Stimulated activated CD4-positive, alpha-beta T cell treated with anti-CD3 and anti-CD28 coated beads, TNF-alpha, amount 100 ng/mL, for 1 hour (primary cell): ENCODE results near the gene LRRC45.

Experiments used
- DNase-seq, 3 donors: peaks; one replicate each; pipeline ENCODE4 v3.0.0-alpha.2; 2020; ENCODE audit warnings: low read depth in 3 of 3, low spot score in 1 of 3

Gene LRRC45

GRCh38 chr17:82061047-82061925, 38.2 kb downstream of the LRRC45 start:
- DNase-seq: no peak

- DNase-seq: no peak
Measured at GRCh38 chr17:82062076-82062983, 39.2 kb downstream of the LRRC45 start.

DNA sequence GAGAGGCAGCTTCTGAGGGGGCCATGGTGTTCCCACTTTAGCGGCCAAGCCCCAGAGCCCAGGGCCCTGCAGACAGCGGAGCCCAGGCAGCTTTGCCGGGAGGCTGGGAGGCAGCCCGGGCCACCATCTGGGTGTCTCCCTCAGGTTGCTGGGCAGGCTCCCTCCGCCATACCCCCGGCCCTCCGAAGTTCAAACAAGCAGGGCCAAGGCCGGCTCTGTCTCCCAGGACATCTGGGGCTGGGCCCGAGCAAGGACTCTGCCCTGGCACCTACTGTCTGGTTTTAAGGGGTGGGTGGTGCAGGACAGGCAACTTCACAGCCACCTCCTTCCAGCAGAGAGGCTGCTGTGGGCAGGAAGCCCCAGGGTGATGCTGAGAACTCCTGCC, 39.9 kb downstream of the LRRC45 start:
- no peak for DNase-seq

DNA sequence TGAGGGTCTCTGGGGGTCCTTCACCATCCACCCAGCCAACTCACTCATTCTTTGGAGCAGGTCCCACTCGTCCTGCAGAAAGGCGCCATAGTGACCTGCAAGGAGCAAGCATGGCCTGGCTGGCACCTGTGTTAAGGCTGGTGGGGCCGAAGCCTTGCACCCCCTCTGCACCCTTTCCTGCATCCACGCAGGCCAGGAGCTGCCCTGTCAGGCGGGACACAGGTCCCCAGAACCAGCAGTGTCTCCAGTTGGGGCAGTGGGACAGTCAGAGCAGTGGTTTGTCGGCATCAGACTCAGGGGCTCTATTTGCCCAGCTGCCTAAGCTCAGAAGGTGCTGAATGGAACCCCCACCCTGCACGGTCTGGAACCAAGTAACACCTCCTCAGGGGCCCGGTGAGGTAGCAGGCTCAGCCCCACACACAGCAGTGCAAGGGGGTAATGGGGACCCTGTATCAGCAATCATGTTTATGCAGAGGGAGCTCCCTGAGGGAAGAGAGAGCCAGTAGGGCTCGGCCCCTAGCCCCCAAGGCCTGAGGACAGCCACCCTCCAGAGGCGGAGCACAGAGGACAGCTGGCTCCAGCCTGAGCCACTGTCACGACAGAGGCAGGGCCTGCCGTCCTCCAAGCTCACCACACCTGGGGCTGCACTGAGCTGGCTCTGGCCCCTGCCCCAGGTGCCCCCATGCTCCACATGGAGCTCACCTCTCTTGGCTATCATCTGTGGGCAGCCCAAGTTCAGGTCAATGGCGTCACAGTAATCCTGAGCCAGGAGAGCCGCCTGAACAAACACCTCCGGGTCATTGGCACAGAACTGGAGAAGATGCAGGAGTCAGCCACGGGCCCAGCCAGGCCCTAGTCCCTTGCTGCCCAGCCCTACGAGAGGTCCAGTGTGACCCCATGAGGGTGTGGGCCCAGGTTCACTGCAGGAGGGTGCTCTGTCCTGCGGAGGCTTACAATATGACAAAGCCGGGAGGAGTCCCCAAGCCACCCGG, 40.6 kb downstream of the LRRC45 start:
- DNase-seq: no peak

DNA sequence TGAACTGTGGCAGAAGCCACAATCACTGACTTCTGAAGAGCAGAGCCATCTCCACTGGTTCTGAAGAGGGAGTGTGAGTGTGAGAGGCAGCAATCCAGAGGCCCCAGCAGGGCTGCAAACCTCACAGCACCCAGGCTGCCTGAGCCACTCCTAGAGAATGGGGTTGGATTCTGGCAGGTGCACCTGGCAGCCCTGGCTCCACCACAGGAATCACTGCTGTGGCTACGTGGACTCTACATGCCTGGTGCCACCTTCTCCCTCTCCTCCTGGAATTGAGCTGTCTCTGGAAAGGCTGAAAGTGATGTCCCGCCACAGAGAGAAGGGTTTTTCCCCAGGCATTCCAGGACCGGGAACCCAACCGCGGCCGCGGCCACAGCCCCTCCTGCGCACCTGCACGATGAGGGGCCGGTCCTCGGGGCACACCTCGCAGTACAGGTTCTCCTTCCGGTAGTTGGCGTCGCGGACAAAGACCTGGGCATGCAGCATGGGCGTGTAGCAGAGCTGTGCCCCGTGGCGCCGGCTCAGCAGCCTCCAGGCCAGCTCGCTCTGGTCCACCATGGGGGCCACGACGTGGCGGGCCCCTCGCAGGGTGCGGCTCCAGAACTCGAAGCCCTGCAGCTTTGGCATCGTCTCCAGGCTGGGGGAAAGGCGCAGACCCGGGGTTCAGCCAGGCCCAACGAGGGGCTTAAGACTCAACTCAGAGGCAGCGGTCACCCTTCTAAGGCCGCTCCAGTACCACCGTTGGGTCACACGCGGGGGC, 41.5 kb downstream of the LRRC45 start:
- DNase-seq: no peak

GRCh38 chr17:82065193-82065637, 42.1 kb downstream of the LRRC45 start:
- DNase-seq: no peak

GRCh38 chr17:82065638-82066303, 42.7 kb downstream of the LRRC45 start, which contains the start of gene DUS1L:
Gene DUS1L (minus strand): TSS chr17:82065804. CDS start chr17:82065059, 745 bp downstream.
- peak; percentile 21 to 74 (median 50) for DNase-seq

- DNase-seq: no peak
Measured at GRCh38 chr17:82070611-82071010, 47.5 kb downstream of the LRRC45 start.

GRCh38 chr17:82072827-82073226, 49.7 kb downstream of the LRRC45 start:
- no peak for DNase-seq

DNA sequence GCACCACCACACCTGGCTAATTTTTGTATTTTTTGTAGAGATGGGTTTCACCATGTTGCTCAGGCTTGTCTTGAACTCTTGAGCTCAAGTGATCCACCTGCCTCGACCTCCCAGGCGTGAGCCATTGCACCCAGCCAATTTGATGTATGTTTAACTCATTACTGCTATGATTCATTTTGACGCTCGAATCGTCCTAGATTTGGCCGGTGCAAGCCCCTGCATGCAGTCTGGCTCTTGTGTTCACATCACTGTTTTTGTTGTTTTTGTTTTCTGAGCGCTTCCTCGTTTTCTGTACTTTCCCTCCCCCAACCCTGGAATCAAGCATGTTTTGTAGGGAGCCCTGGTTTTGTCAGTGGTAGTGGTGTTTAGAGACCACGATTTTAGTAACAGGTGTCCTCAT, 50.3 kb downstream of the LRRC45 start:
- DNase-seq: no peak

GRCh38 chr17:82076018-82076784, 53.1 kb downstream of the LRRC45 start:
- DNase-seq: no peak

GRCh38 chr17:82076785-82077591, 53.9 kb downstream of the LRRC45 start:
- no peak for DNase-seq

DNA sequence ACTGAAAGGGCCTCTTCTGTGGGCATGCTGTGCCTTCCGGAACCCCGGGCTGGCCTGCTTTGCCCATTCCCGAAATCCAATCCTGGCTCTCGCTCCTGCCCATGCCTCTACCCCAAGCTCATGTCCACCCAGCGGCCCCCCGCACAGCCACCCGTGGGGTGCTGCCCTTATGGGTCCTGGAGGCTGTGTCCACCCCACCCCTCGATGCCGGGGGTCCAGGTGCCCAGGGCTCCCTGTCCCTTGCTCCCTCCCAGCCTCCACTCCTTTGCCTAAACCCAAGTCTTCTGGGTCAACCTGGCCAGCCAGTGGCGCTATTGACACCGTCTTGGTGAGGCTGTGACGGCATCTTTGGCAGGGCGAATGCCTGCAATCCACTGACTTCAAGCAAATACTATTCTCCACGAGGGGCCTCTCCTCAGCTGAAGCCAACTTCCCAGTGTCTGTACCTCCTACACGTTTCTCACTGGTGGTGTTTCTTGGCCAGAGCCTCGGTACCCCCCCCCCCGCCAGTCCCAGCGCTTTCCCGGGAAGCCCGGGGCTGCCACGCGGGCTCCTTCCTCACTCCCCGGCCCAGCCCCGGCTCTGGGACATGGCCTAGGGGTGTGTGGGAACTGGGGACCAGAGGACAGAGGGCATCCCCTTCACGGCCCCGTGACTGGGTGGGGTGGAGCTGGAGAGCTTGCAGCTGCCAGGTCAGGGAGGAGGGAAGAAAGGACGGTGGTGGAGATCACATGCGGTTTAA, 54.7 kb downstream of the LRRC45 start:
- DNase-seq: no peak

- DNase-seq: no peak
Measured at GRCh38 chr17:82078433-82078832, 55.3 kb downstream of the LRRC45 start.

GRCh38 chr17:82079001-82079677, 56.0 kb downstream of the LRRC45 start:
- no peak for DNase-seq

DNA sequence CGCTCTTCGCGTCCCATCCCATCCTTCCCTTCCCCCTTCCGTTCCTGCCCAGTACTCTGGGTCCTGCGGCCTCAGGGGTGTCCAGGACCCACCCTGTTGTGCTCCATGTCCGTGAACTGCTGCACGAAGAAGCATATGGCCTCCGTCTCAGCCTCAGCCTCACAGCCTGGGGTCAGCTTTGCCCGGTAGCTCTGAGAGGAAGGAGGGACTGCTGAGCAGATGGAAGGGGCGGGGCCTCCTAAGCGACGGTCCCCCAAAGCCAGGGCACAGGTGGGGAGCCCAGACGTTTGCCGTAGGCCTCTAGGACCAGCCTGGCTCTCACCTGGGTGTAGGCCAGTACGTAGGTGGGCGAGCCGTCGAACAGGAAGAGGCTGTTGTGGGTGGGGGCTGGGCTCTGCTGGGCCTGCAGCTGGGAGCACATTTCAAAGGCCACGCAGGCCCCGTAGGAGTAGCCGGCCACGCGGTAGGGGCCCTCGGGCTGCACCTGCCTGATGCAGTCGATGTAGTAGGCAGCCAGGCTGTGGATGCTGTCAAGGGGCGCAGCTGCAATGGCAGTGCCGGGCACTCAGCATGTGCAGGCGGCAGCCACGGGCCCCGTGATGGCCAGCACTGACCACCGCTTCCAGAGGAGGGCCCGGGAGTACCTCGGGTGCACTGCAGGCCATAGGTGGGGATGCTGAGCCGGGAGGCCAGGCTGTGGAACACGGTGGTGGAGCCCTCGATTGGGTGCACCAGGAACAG, 57.1 kb downstream of the LRRC45 start:
- DNase-seq: no peak
